ENCODE results near the gene RAD51B.
A peak's percentile ranks its signal among the peaks of the same experiment; 100 is the strongest.

The RAD51B gene

GRCh38 chr14:68394118-68394763 is 574.7 kb downstream of the RAD51B start:
- TF ChIP-seq Cebpa-rat (IDR thresholded peaks at IDR 0.05), result no peak
- no peaks in the 10 kb centered on the region for H4K20me1 ChIP-seq
- no peaks in the 10 kb centered on the region for H3K9me3 ChIP-seq
- H3K4me2 ChIP-seq, result peak overlapping the region; percentile 66
- no peaks in the 10 kb centered on the region for H3K27me3 ChIP-seq
- H3K36me3 ChIP-seq, result no peaks in the 10 kb centered on the region
- peak overlapping the region; percentile 5; the same call in 1 of the 2 replicates for H3K9ac ChIP-seq
- peaks cover 64% of the 10 kb centered on the region for H3K4me1 ChIP-seq
- no peak overlapping the region for H3K4me3 ChIP-seq
- H3K27ac ChIP-seq, result peak overlapping the region; percentile 51; the same call in 1 of the 2 replicates

- Histone ChIP-seq H4K20me1 (no peaks in the 10 kb centered on the region), H3K4me2 (peak overlapping the region; percentile 66), H3K36me3 (no peaks in the 10 kb centered on the region), H3K27ac (peak overlapping the region; percentile 51; the same call in 1 of the 2 replicates), H3K9ac (no peak overlapping the region), H3K4me3 (no peak overlapping the region), H3K27me3 (no peaks in the 10 kb centered on the region), H3K4me1 (peaks cover 69% of the 10 kb centered on the region), H3K9me3 (no peaks in the 10 kb centered on the region)
- TF ChIP-seq Cebpa-rat (IDR thresholded peaks at IDR 0.05), result no peak
Observed at GRCh38 chr14:68394764-68395143, 575.2 kb downstream of the RAD51B start.

GRCh38 chr14:68395604-68396003 is 576.0 kb downstream of the RAD51B start:
- Histone ChIP-seq H3K36me3 (no peaks in the 10 kb centered on the region), H3K4me3 (no peak overlapping the region), H3K9ac (no peak overlapping the region), H3K4me2 (0 out of 2 replicates have a peak overlapping the region, but pooled peaks have one; percentile 66), H3K4me1 (peaks cover 77% of the 10 kb centered on the region), H3K27ac (no peak overlapping the region), H4K20me1 (no peaks in the 10 kb centered on the region), H3K9me3 (no peaks in the 10 kb centered on the region), H3K27me3 (no peaks in the 10 kb centered on the region)
- no peak for TF ChIP-seq Cebpa-rat (IDR thresholded peaks at IDR 0.05)

- Histone ChIP-seq H3K4me2 (peak overlapping the region; percentile 82; the same call in 1 of the 2 replicates), H3K36me3 (no peaks in the 10 kb centered on the region), H4K20me1 (no peaks in the 10 kb centered on the region), H3K4me3 (no peak overlapping the region), H3K27ac (no peak overlapping the region), H3K9me3 (no peaks in the 10 kb centered on the region), H3K27me3 (no peaks in the 10 kb centered on the region), H3K4me1 (peaks cover 86% of the 10 kb centered on the region), H3K9ac (no peak overlapping the region)
- no peak for TF ChIP-seq Cebpa-rat (IDR thresholded peaks at IDR 0.05)
Observed at GRCh38 chr14:68396461-68396860, 576.9 kb downstream of the RAD51B start.

GRCh38 chr14:68397371-68397811 is 577.8 kb downstream of the RAD51B start:
- Histone ChIP-seq H3K27ac (peak overlapping the region; percentile 96), H3K36me3 (no peaks in the 10 kb centered on the region), H3K9ac (peak overlapping the region; percentile 44), H4K20me1 (no peaks in the 10 kb centered on the region), H3K4me1 (peaks cover 92% of the 10 kb centered on the region), H3K27me3 (no peaks in the 10 kb centered on the region), H3K4me2 (peak overlapping the region; percentile 82), H3K4me3 (no peak overlapping the region), H3K9me3 (no peaks in the 10 kb centered on the region)
- no peak for TF ChIP-seq Cebpa-rat (IDR thresholded peaks at IDR 0.05)

- Histone ChIP-seq H3K9me3 (no peaks in the 10 kb centered on the region), H3K27ac (peak overlapping the region; percentile 96), H3K27me3 (no peaks in the 10 kb centered on the region), H3K4me2 (peak overlapping the region; percentile 82), H3K36me3 (no peaks in the 10 kb centered on the region), H4K20me1 (no peaks in the 10 kb centered on the region), H3K9ac (peak overlapping the region; percentile 44; the same call in 1 of the 2 replicates), H3K4me3 (no peak overlapping the region), H3K4me1 (peaks cover 92% of the 10 kb centered on the region)
- no peak for TF ChIP-seq Cebpa-rat (IDR thresholded peaks at IDR 0.05)
Observed at GRCh38 chr14:68397822-68398221, 578.2 kb downstream of the RAD51B start.

GRCh38 chr14:68398370-68398769 is 578.8 kb downstream of the RAD51B start:
- Histone ChIP-seq H3K36me3 (no peaks in the 10 kb centered on the region), H3K27me3 (no peaks in the 10 kb centered on the region), H3K4me1 (peaks cover 92% of the 10 kb centered on the region), H3K27ac (peak overlapping the region; percentile 96), H4K20me1 (no peaks in the 10 kb centered on the region), H3K4me3 (no peak overlapping the region), H3K9ac (peak overlapping the region; percentile 44; the same call in 1 of the 2 replicates), H3K4me2 (peak overlapping the region; percentile 82), H3K9me3 (no peaks in the 10 kb centered on the region)
- TF ChIP-seq Cebpa-rat (IDR thresholded peaks at IDR 0.05), result no peak

- no peaks in the 10 kb centered on the region for H3K36me3 ChIP-seq
- TF ChIP-seq Cebpa-rat (IDR thresholded peaks at IDR 0.05), result no peak
- H3K9me3 ChIP-seq, result no peaks in the 10 kb centered on the region
- peaks cover 92% of the 10 kb centered on the region for H3K4me1 ChIP-seq
- no peaks in the 10 kb centered on the region for H4K20me1 ChIP-seq
- H3K27ac ChIP-seq, result peak overlapping the region; percentile 96
- H3K4me2 ChIP-seq, result peak overlapping the region; percentile 82
- H3K9ac ChIP-seq, result peak overlapping the region; percentile 77
- no peaks in the 10 kb centered on the region for H3K27me3 ChIP-seq
- H3K4me3 ChIP-seq, result no peak overlapping the region; the same call in 1 of the 2 replicates
Observed at GRCh38 chr14:68399971-68400370, 580.4 kb downstream of the RAD51B start.

GRCh38 chr14:68401317-68401716 is 581.7 kb downstream of the RAD51B start:
- TF ChIP-seq Cebpa-rat (IDR thresholded peaks at IDR 0.05), result no peak
- peak overlapping the region; percentile 46; the same call in 1 of the 2 replicates for H3K4me3 ChIP-seq
- H3K27ac ChIP-seq, result peak overlapping the region; percentile 96
- no peaks in the 10 kb centered on the region for H3K27me3 ChIP-seq
- H3K9ac ChIP-seq, result peak overlapping the region; percentile 77
- no peaks in the 10 kb centered on the region for H3K9me3 ChIP-seq
- H3K4me1 ChIP-seq, result peaks cover 99% of the 10 kb centered on the region
- H4K20me1 ChIP-seq, result no peaks in the 10 kb centered on the region
- H3K4me2 ChIP-seq, result peak overlapping the region; percentile 82
- H3K36me3 ChIP-seq, result no peaks in the 10 kb centered on the region

- no peaks in the 10 kb centered on the region for H4K20me1 ChIP-seq
- peak overlapping the region; percentile 82 for H3K4me2 ChIP-seq
- no peak for TF ChIP-seq Cebpa-rat (IDR thresholded peaks at IDR 0.05)
- H3K27me3 ChIP-seq, result no peaks in the 10 kb centered on the region
- H3K36me3 ChIP-seq, result no peaks in the 10 kb centered on the region
- H3K4me3 ChIP-seq, result no peak overlapping the region
- peak overlapping the region; percentile 96 for H3K27ac ChIP-seq
- no peaks in the 10 kb centered on the region for H3K9me3 ChIP-seq
- H3K4me1 ChIP-seq, result peaks cover 97% of the 10 kb centered on the region
- H3K9ac ChIP-seq, result peak overlapping the region; percentile 77
Observed at GRCh38 chr14:68401855-68402254, 582.3 kb downstream of the RAD51B start.
